GM13976 (cell line): ENCODE results near the gene CPSF4L.

Experiments
- DNase-seq: peaks from one replicate; pipeline ENCODE4 v3.0.0; 2012; ENCODE audit warnings: low spot score
- CTCF ChIP-seq: IDR thresholded peaks from 2 replicates; pipeline ENCODE4 v1.5.1; 2012; ENCODE audit warnings: borderline replicate concordance, mild to moderate bottlenecking; ENCODE audit not compliant: insufficient read depth; ENCODE audit errors: extremely low read depth, missing control alignments, control extremely low read depth
- in situ Hi-C: fragments of 300-500 bp; cut with MboI; formaldehyde crosslinking; loops from one replicate; pipeline ENCODE4 v1.12.0; 2022; ENCODE audit warnings: low sequenced_read_pairs, mixed read lengths, inconsistent platforms; ENCODE audit not compliant: unreplicated experiment

Gene CPSF4L

DNA sequence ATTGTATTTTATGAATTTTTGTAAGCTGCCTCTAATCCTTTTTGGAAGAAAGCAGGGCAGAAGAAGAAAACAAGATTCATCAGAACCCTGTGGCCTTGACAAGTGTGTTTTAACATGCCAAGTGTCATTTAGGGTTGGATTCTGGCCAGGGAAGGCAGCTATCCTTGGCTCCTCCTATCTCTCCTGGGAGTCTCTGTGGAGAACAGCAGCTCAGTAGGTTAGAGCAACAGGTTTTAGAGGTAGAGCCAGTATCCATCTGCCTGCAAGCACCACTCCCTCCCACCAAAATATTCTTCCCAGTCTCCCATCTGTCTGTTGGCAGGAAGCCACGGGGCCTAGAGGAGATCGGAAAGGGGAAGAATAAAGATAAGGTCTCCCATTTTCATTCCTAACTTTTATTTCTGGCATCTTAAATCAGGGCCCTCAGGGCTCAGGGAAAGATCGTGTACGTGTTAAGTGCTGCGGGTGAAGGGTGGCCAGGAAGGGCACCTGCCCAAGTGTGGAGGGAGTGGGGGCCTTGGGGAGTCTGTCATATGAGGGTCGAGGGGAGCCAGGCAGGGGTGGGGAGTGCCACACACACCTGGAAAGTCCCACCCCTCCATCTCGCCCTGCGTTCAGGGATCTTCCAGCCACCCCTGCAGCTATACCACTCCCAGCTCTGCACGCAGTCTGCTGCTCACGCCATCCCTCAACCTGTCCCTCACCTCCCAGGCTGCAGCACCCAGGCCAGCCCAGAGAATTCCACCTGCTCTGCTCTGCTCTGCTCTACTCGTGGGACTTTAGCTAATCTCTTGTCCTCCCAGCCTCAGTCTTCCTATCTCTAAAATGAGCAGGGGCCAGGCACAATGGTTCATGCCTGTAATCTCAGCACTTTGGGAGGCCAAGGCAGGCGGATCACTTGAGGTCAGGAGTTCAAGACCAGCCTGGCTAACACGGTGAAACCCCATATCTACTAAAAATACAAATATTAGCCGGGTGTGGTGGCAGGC is 17.1 kb upstream of the CPSF4L start:
- DNase-seq: no peak
- no peak for TF ChIP-seq CTCF
- in situ Hi-C loops: no loop called here

DNA sequence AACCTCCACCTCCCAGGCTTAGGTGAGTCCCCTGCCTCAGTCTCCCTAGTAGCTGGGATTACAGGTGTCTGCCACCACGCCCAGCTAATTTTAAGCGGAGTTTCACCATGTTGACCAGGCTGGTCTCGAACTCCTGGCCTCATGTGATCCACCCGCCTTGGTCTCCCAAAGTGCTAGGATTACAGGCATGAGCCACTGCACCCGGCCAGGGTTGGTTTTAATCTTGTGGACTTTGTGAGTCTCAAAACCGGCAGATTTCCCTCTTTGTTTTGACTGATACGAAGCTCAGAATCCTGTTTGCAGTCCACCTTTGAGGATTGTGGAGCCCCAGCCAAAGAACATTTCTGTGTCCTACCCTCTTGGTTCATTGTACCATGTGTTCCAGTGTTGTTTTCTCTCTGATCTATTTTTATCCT is 16.4 kb upstream of the CPSF4L start:
- no peak for TF ChIP-seq CTCF
- in situ Hi-C loops: no loop called here
- no peak for DNase-seq

DNA sequence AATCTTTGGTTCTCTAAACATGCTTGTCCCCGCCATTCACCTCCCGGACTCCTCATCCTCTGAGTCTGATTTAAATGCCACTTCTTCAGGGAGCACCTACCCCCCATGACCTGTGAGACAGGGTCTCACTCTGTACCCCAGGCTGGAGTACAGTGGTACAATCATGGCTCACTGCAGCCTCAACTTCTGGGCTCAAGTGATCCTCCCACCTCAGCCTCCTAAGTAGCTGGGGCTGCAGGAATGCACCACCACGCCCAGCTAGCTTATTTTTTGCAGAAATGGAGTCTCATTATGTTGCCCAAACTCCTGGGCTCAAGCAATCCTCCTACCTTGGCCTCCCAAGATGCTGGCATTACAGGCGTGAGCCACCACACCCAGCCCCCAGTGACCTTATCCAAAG is 12.8 kb upstream of the CPSF4L start:
- TF ChIP-seq CTCF: no peak
- no peak for DNase-seq
- in situ Hi-C loops: no loop called here

DNA sequence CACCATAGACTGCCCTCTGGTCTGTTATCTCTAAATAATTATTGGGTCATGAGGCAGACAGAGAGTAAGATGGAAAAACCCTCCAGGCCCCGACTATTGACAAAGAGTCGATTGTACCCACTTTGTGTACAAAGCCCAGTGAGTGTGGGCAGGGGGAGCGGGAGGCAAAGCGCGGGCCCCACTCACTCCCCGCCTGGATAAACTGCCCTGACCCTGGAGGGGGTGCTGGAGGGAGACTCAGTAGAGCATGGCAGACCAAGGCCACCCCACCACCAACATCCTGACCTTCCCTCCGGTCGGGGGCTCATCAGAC is 11.2 kb upstream of the CPSF4L start:
- in situ Hi-C loops: no loop called here
- DNase-seq: no peak
- no peak for TF ChIP-seq CTCF

DNA sequence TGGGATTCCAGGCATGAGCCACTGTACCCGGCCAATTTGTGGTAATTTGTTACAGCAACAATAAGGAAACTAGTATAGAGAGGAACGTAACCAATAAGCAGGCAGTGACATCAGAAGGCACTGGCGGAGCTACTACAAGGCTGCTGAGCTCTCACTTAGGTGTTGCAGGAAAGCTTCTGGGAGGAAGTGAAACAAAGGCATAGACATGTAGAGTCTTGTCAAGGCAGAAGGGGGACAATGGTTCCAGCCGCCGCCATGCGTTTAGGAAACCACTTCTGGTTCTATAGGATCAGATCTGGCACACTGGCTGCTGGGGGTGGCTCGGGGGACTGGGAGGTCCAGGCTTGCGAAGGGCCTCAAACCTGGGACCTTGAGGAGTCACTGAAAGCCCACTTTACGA is 9.4 kb upstream of the CPSF4L start:
- in situ Hi-C loops: no loop called here
- peak; percentile 84 for DNase-seq

GRCh38 chr17:73269791-73270190 is 8.1 kb upstream of the CPSF4L start:
- in situ Hi-C loops: no loop called here
- no peak for DNase-seq
- TF ChIP-seq CTCF: no peak

More for the DNA sequence above, 9.4 kb upstream of the CPSF4L start:
- TF ChIP-seq CTCF: no peak

- in situ Hi-C loops: no loop called here
- TF ChIP-seq CTCF: no peak
- DNase-seq: no peak
Measured at GRCh38 chr17:73269329-73269615, 7.6 kb upstream of the CPSF4L start.
